ENCODE data around the gene PXT1.

Gene PXT1

GRCh38 chr6:36360241-36361054, 82.2 kb downstream of the PXT1 start:
- H3K14ac ChIP-seq (ENCODE audit: low read length): no peak overlapping the region
- no peak overlapping the region for H3K4me3 ChIP-seq (ENCODE audit: low read length in 2 of 2)
- no peaks in the 10 kb centered on the region for H3K9me3 ChIP-seq (replicated peaks in 1 of 2; ENCODE audit: control insufficient read depth in 2 of 2, insufficient read depth in 1 of 2, low read depth in 1 of 2, low read length in 2 of 2)
- no peak overlapping the region for H2BK120ac ChIP-seq (ENCODE audit: low read depth, low read length)
- peaks cover 0 to 2% (median 0%) of the 10 kb centered on the region in 3 experiments for H3K27me3 ChIP-seq (ENCODE audit: control insufficient read depth in 3 of 3, insufficient read depth in 3 of 3, low read depth in 1 of 3, low read length in 3 of 3)
- H2AFZ ChIP-seq (ENCODE audit: low read length): peak overlapping the region; percentile 81
- H3K4me2 ChIP-seq (ENCODE audit: insufficient read depth, low read length, poor library complexity, severe bottlenecking): no peak overlapping the region
- peak; percentile 85 for DNase-seq (ENCODE audit: low spot score)
- H2BK5ac ChIP-seq (ENCODE audit: low read length): no peak overlapping the region
- no peaks in the 10 kb centered on the region for H3K36me3 ChIP-seq (replicated peaks in 1 of 2; ENCODE audit: control insufficient read depth in 2 of 2, insufficient read depth in 2 of 2, low read length in 2 of 2)
- no peak overlapping the region for H2BK12ac ChIP-seq (ENCODE audit: low read length)
- H2BK15ac ChIP-seq (ENCODE audit: low read length): no peak overlapping the region
- H3K9ac ChIP-seq (ENCODE audit: low read depth, low read length, poor library complexity): no peak overlapping the region
- no peaks in the 10 kb centered on the region for H3K79me1 ChIP-seq (ENCODE audit: low read depth, low read length)
- H3K27ac ChIP-seq (replicated peaks; ENCODE audit: low read length): no peak overlapping the region
- H3K23ac ChIP-seq (ENCODE audit: low read depth, low read length, poor library complexity): no peak overlapping the region
- no peak overlapping the region for H2AK5ac ChIP-seq (ENCODE audit: low read depth, low read length)
- peaks cover 8 to 11% of the 10 kb centered on the region in 2 donors for H3K4me1 ChIP-seq (ENCODE audit: control insufficient read depth in 2 of 2, insufficient read depth in 1 of 2, low read depth in 1 of 2, low read length in 2 of 2)
- WGBS, 2 donors (ENCODE audit: extremely low coverage in 2 of 2, insufficient read length in 2 of 2, insufficient replicate concordance in 1 of 2): no CpG with 5 or more reads among the region's 10 CpGs
- H3K4ac ChIP-seq (ENCODE audit: low read length): no peak overlapping the region
- no peak overlapping the region for H4K8ac ChIP-seq (ENCODE audit: low read depth, low read length)
- H3K18ac ChIP-seq (ENCODE audit: low read length): no peak overlapping the region
- no peak overlapping the region for H4K91ac ChIP-seq (ENCODE audit: low read depth, low read length, poor library complexity)

- Histone ChIP-seq H2AFZ (ENCODE audit: low read length) (peak overlapping the region; percentile 74), H2BK120ac (ENCODE audit: low read depth, low read length) (no peak overlapping the region), H3K4me3 (ENCODE audit: low read length in 2 of 2) (no peak overlapping the region), H3K23ac (ENCODE audit: low read depth, low read length, poor library complexity) (no peak overlapping the region), H4K91ac (ENCODE audit: low read depth, low read length, poor library complexity) (no peak overlapping the region), H3K79me1 (ENCODE audit: low read depth, low read length) (no peaks in the 10 kb centered on the region), H3K27ac (replicated peaks; ENCODE audit: low read length) (no peak overlapping the region), H3K36me3 (replicated peaks in 1 of 2; ENCODE audit: control insufficient read depth in 2 of 2, insufficient read depth in 2 of 2, low read length in 2 of 2) (no peaks in the 10 kb centered on the region), H2BK12ac (ENCODE audit: low read length) (no peak overlapping the region), H2BK5ac (ENCODE audit: low read length) (no peak overlapping the region), H3K14ac (ENCODE audit: low read length) (no peak overlapping the region), H3K4ac (ENCODE audit: low read length) (no peak overlapping the region), H3K4me2 (ENCODE audit: insufficient read depth, low read length, poor library complexity, severe bottlenecking) (no peak overlapping the region), H3K27me3 (ENCODE audit: control insufficient read depth in 3 of 3, insufficient read depth in 3 of 3, low read depth in 1 of 3, low read length in 3 of 3) (peaks cover 0 to 2% (median 0%) of the 10 kb centered on the region in 3 experiments), H3K9ac (ENCODE audit: low read depth, low read length, poor library complexity) (no peak overlapping the region), H3K4me1 (ENCODE audit: control insufficient read depth in 2 of 2, insufficient read depth in 1 of 2, low read depth in 1 of 2, low read length in 2 of 2) (peaks cover 8 to 11% of the 10 kb centered on the region in 2 donors), H4K8ac (ENCODE audit: low read depth, low read length) (no peak overlapping the region), H3K18ac (ENCODE audit: low read length) (no peak overlapping the region), H2BK15ac (ENCODE audit: low read length) (no peak overlapping the region), H2AK5ac (ENCODE audit: low read depth, low read length) (no peak overlapping the region), H3K9me3 (replicated peaks in 1 of 2; ENCODE audit: control insufficient read depth in 2 of 2, insufficient read depth in 1 of 2, low read depth in 1 of 2, low read length in 2 of 2) (no peaks in the 10 kb centered on the region)
- no CpG with 5 or more reads among the region's 4 CpGs for WGBS, 2 donors (ENCODE audit: extremely low coverage in 2 of 2, insufficient read length in 2 of 2, insufficient replicate concordance in 1 of 2)
- no peak for DNase-seq (ENCODE audit: low spot score)
These were observed 84.3 kb downstream of the PXT1 start for GRCh38 chr6:36358226-36358915.

- Histone ChIP-seq H3K27ac (replicated peaks; ENCODE audit: low read length) (no peak overlapping the region), H3K9me3 (replicated peaks in 1 of 2; ENCODE audit: control insufficient read depth in 2 of 2, insufficient read depth in 1 of 2, low read depth in 1 of 2, low read length in 2 of 2) (no peaks in the 10 kb centered on the region), H3K14ac (ENCODE audit: low read length) (no peak overlapping the region), H3K4me3 (ENCODE audit: low read length in 2 of 2) (peak overlapping the region in 1 of 2 donors; percentile 24), H2BK5ac (ENCODE audit: low read length) (no peak overlapping the region), H3K4ac (ENCODE audit: low read length) (no peak overlapping the region), H2BK120ac (ENCODE audit: low read depth, low read length) (no peak overlapping the region), H3K4me1 (ENCODE audit: control insufficient read depth in 2 of 2, insufficient read depth in 1 of 2, low read depth in 1 of 2, low read length in 2 of 2) (peaks cover 8 to 11% of the 10 kb centered on the region in 2 donors), H4K91ac (ENCODE audit: low read depth, low read length, poor library complexity) (no peak overlapping the region), H3K18ac (ENCODE audit: low read length) (peak overlapping the region; percentile 29), H3K9ac (ENCODE audit: low read depth, low read length, poor library complexity) (no peak overlapping the region), H3K79me1 (ENCODE audit: low read depth, low read length) (no peaks in the 10 kb centered on the region), H3K4me2 (ENCODE audit: insufficient read depth, low read length, poor library complexity, severe bottlenecking) (no peak overlapping the region), H4K8ac (ENCODE audit: low read depth, low read length) (no peak overlapping the region), H3K23ac (ENCODE audit: low read depth, low read length, poor library complexity) (no peak overlapping the region), H2AK5ac (ENCODE audit: low read depth, low read length) (no peak overlapping the region), H2BK15ac (ENCODE audit: low read length) (no peak overlapping the region), H3K27me3 (ENCODE audit: control insufficient read depth in 3 of 3, insufficient read depth in 3 of 3, low read depth in 1 of 3, low read length in 3 of 3) (peaks cover 0 to 2% (median 0%) of the 10 kb centered on the region in 3 experiments), H2AFZ (ENCODE audit: low read length) (peak overlapping the region; percentile 74), H3K36me3 (replicated peaks in 1 of 2; ENCODE audit: control insufficient read depth in 2 of 2, insufficient read depth in 2 of 2, low read length in 2 of 2) (no peaks in the 10 kb centered on the region), H2BK12ac (ENCODE audit: low read length) (no peak overlapping the region)
- no peak for DNase-seq (ENCODE audit: low spot score)
- no CpG with 5 or more reads among the region's 3 CpGs for WGBS, 2 donors (ENCODE audit: extremely low coverage in 2 of 2, insufficient read length in 2 of 2, insufficient replicate concordance in 1 of 2)
These were observed 84.8 kb downstream of the PXT1 start for GRCh38 chr6:36357872-36358225.

- no peak overlapping the region for H3K18ac ChIP-seq (ENCODE audit: low read length)
- H2BK12ac ChIP-seq (ENCODE audit: low read length): no peak overlapping the region
- H3K4me3 ChIP-seq (ENCODE audit: low read length in 2 of 2): no peak overlapping the region
- no peaks in the 10 kb centered on the region for H3K36me3 ChIP-seq (replicated peaks in 1 of 2; ENCODE audit: control insufficient read depth in 2 of 2, insufficient read depth in 2 of 2, low read length in 2 of 2)
- no peak overlapping the region for H2BK5ac ChIP-seq (ENCODE audit: low read length)
- no peak overlapping the region for H2BK120ac ChIP-seq (ENCODE audit: low read depth, low read length)
- H2AK5ac ChIP-seq (ENCODE audit: low read depth, low read length): no peak overlapping the region
- no peak overlapping the region for H2AFZ ChIP-seq (ENCODE audit: low read length)
- no peak overlapping the region for H4K91ac ChIP-seq (ENCODE audit: low read depth, low read length, poor library complexity)
- no peak overlapping the region for H4K8ac ChIP-seq (ENCODE audit: low read depth, low read length)
- no peak overlapping the region for H2BK15ac ChIP-seq (ENCODE audit: low read length)
- no peak overlapping the region for H3K14ac ChIP-seq (ENCODE audit: low read length)
- H3K23ac ChIP-seq (ENCODE audit: low read depth, low read length, poor library complexity): no peak overlapping the region
- no peak overlapping the region for H3K9ac ChIP-seq (ENCODE audit: low read depth, low read length, poor library complexity)
- H3K79me1 ChIP-seq (ENCODE audit: low read depth, low read length): no peaks in the 10 kb centered on the region
- WGBS, 2 donors (ENCODE audit: extremely low coverage in 2 of 2, insufficient read length in 2 of 2, insufficient replicate concordance in 1 of 2): no CpG with 5 or more reads among the region's 4 CpGs
- H3K4me2 ChIP-seq (ENCODE audit: insufficient read depth, low read length, poor library complexity, severe bottlenecking): no peak overlapping the region
- peaks cover 0 to 2% (median 0%) of the 10 kb centered on the region in 3 experiments for H3K27me3 ChIP-seq (ENCODE audit: control insufficient read depth in 3 of 3, insufficient read depth in 3 of 3, low read depth in 1 of 3, low read length in 3 of 3)
- no peak overlapping the region for H3K4ac ChIP-seq (ENCODE audit: low read length)
- no peak for DNase-seq (ENCODE audit: low spot score)
- H3K4me1 ChIP-seq (ENCODE audit: control insufficient read depth in 2 of 2, insufficient read depth in 1 of 2, low read depth in 1 of 2, low read length in 2 of 2): peaks cover 8 to 11% of the 10 kb centered on the region in 2 donors
- no peak overlapping the region for H3K27ac ChIP-seq (replicated peaks; ENCODE audit: low read length)
- no peaks in the 10 kb centered on the region for H3K9me3 ChIP-seq (replicated peaks in 1 of 2; ENCODE audit: control insufficient read depth in 2 of 2, insufficient read depth in 1 of 2, low read depth in 1 of 2, low read length in 2 of 2)
These were observed 86.8 kb downstream of the PXT1 start for GRCh38 chr6:36355819-36356218.
